Smooth muscle cell (in vitro differentiated cells): Measurements from ENCODE around the gene CXCL8. TPM values are rescaled to one million over a fixed set of nuclear protein-coding genes. Genes with fewer than 3 reads are reported as not detected.
A peak's percentile ranks its signal among the peaks of the same experiment; 100 is the strongest.

ENCODE experiments used
- DNase-seq: peaks from one replicate; lab custom pipeline; 2025; ENCODE audit not compliant: unreplicated experiment; lab: John Stamatoyannopoulos, UW
- H2AFZ ChIP-seq: fragments of 200-600 bp; sonication (generic); 2 replicates; pipeline ENCODE4 v1.6.0; 2016; ENCODE audit warnings: antibody characterized with exemption, low read depth, mild to moderate bottlenecking
- H3F3A ChIP-seq: fragments of 200-600 bp; sonication (generic); 2 replicates; pipeline ENCODE4 v1.6.0; 2017; ENCODE audit warnings: antibody characterized with exemption, low read depth
- H3K27ac ChIP-seq: fragments of 200-600 bp; sonication (generic); 2 replicates; pipeline ENCODE4 v1.5.1; 2016; ENCODE audit warnings: low read depth, mild to moderate bottlenecking
- H3K27me3 ChIP-seq: fragments of 200-600 bp; sonication (generic); 2 replicates; pipeline ENCODE4 v1.6.1; 2016; ENCODE audit warnings: low read depth, mild to moderate bottlenecking
- H3K36me3 ChIP-seq: fragments of 200-600 bp; sonication (generic); 2 replicates; pipeline ENCODE4 v1.5.1; 2016; ENCODE audit warnings: low read depth
- H3K4me1 ChIP-seq: fragments of 200-600 bp; sonication (generic); 2 replicates; pipeline ENCODE4 v1.5.1; 2016; ENCODE audit warnings: low read depth
- H3K4me2 ChIP-seq: fragments of 200-600 bp; sonication (generic); 2 replicates; pipeline ENCODE4 v1.6.0; 2016; ENCODE audit warnings: mild to moderate bottlenecking
- H3K4me3 ChIP-seq: fragments of 200-600 bp; sonication (generic); 2 replicates; pipeline ENCODE4 v1.5.1; 2016; ENCODE audit warnings: mild to moderate bottlenecking
- H3K79me2 ChIP-seq: fragments of 200-600 bp; sonication (generic); 2 replicates; pipeline ENCODE4 v1.6.0; 2016; ENCODE audit warnings: low read depth, mild to moderate bottlenecking
- H3K9ac ChIP-seq: fragments of 200-600 bp; sonication (generic); 2 replicates; pipeline ENCODE4 v1.6.0; 2016; ENCODE audit warnings: low read depth
- H3K9me3 ChIP-seq: fragments of 200-600 bp; sonication (generic); replicated peaks from 2 replicates; pipeline ENCODE4 v1.5.1; 2016; ENCODE audit warnings: low read depth
- H4K20me1 ChIP-seq: fragments of 200-600 bp; sonication (generic); 2 replicates; pipeline ENCODE4 v1.6.0; 2016; ENCODE audit warnings: low read depth
- CTCF ChIP-seq: fragments of 200-600 bp; sonication (generic); IDR thresholded peaks from 2 replicates; pipeline ENCODE4 v1.5.1; 2017; ENCODE audit warnings: borderline replicate concordance, mild to moderate bottlenecking, antibody characterized with exemption; ENCODE audit not compliant: insufficient read depth, poor library complexity, severe bottlenecking
- WGBS: methylation state at CpG from one replicate; pipeline ENCODE4 v1.1.7; 2016; ENCODE audit warnings: low lambda C conversion rate; 5-methylcytosine and 5-hydroxymethylcytosine counted together
- polyA plus RNA-seq: library from polyadenylated mRNA; unstranded; fragments of >200 nt; fragmentation: Nextera tagmentation; extraction: Ambion mirVana; gene quantifications from 2 replicates; pipeline ENCODE4 v1.2.1, GENCODE V29; 2016
- total RNA-seq: library from RNA; depleted of rRNA; stranded (reverse); fragments of >200 nt; gene quantifications from 2 replicates; pipeline ENCODE4 v1.2.3, GENCODE V29; 2014

The CXCL8 gene
- total and polyA plus RNA-seq, 2 experiments from 2014 or later = 8.7 to 37.9 TPM

DNA sequence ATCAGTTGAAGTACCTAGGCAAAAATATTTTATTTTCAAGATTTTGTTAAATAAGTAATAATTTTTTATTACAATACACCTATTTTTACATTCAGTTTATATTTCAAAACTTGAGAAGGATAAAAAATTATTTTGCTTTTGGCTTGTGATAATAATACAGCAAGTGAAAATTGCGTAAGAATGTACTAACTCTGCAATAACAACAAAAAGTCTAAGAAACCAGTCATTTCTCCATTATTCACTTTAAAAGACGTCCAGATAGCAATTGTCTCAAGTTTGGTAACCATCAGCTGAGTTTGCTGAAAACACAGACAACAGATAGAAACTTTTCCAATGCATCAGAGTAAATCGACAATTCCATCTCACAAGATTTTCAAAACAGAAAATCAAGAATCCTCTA is 12.1 kb downstream of the CXCL8 start:
- H3K79me2 ChIP-seq = no peaks in the 10 kb centered on the region
- no peaks in the 10 kb centered on the region for H3K36me3 ChIP-seq
- H3K9ac ChIP-seq = no peak overlapping the region
- no peaks in the 10 kb centered on the region for H3F3A ChIP-seq
- H3K27ac ChIP-seq = no peak overlapping the region
- TF ChIP-seq CTCF = no peak
- no peaks in the 10 kb centered on the region for H4K20me1 ChIP-seq
- H3K9me3 ChIP-seq = no peaks in the 10 kb centered on the region
- no peak overlapping the region for H3K4me3 ChIP-seq
- peaks cover 8% of the 10 kb centered on the region for H3K27me3 ChIP-seq
- WGBS = 84% methylated on average over 3 of the region's 3 CpGs
- H2AFZ ChIP-seq = peak overlapping the region; percentile 3
- H3K4me2 ChIP-seq = no peak overlapping the region
- no peak for DNase-seq
- no peaks in the 10 kb centered on the region for H3K4me1 ChIP-seq

DNA sequence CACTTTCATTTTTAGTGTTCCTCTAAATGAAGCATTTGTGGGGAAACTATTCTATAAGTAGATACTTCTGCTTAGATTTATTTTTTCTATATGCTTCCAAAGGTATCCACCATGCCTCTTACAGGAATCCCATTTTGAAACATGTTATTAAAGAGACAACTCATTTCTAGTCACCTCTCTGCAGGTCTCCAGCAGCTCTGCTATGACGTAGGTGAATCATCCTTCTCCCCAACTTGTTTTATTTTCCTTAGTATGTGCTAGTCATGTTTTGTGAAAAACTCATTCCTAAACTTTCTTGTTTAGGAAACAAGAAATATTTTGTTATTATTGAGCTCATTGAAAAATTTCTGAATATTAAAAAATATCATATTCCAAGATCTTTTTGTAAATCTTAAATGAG is 12.8 kb downstream of the CXCL8 start:
- Histone ChIP-seq H3K4me3 (no peak overlapping the region), H4K20me1 (no peaks in the 10 kb centered on the region), H3K27ac (no peak overlapping the region), H2AFZ (peak overlapping the region; percentile 14), H3F3A (no peaks in the 10 kb centered on the region), H3K36me3 (no peaks in the 10 kb centered on the region), H3K79me2 (no peaks in the 10 kb centered on the region), H3K4me2 (no peak overlapping the region), H3K4me1 (no peaks in the 10 kb centered on the region), H3K9ac (no peak overlapping the region), H3K27me3 (peaks cover 8% of the 10 kb centered on the region), H3K9me3 (no peaks in the 10 kb centered on the region)
- 71% methylated on average over 1 of the region's 1 CpG for WGBS
- DNase-seq = no peak
- no peak for TF ChIP-seq CTCF

DNA sequence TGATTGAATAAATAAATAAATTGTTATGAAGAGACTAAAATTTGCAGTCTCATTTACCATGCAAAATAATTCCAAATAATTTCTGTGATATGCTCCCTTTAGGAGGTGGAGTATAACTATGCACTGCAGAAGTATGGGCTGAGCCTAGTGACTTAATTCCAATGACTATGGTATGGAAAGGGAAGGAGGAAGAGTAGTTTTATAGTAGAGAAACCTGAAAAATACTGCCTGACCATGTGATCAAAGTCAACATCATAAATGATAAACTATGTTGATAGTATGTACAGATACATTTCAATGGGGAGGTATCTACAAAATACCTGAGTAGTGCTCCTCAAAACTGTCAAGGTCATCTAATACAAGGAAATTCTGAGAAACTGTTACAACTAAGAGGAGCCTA is 14.6 kb downstream of the CXCL8 start:
- Histone ChIP-seq H3K9ac (no peak overlapping the region), H3K27ac (no peak overlapping the region), H3K4me2 (no peak overlapping the region), H3K9me3 (no peaks in the 10 kb centered on the region), H3K4me1 (no peaks in the 10 kb centered on the region), H3K4me3 (no peak overlapping the region), H3K27me3 (no peaks in the 10 kb centered on the region), H3F3A (no peaks in the 10 kb centered on the region), H3K36me3 (no peaks in the 10 kb centered on the region), H2AFZ (no peak overlapping the region), H3K79me2 (no peaks in the 10 kb centered on the region), H4K20me1 (no peaks in the 10 kb centered on the region)
- DNase-seq = no peak
- TF ChIP-seq CTCF = no peak

DNA sequence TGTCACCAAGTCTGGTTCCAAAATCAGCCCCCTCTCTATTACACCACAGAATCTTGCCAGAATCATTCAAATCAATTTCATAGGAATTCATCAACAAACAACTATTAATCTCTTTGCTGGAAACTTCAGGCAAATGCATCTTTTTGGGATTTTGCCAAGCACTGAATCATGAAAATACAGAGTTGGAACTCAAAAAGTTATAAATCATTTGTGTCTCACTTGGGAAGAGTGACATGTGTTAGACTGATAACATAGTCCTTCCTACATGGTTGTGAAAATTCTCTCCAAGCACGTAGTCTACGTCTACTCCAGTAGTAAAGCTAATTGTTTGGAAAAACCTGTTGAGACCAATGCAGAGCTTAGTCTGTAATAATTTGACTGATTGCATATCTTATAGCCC is 19.0 kb downstream of the CXCL8 start:
- H2AFZ ChIP-seq = no peak overlapping the region
- no peak for TF ChIP-seq CTCF
- H3K9me3 ChIP-seq = no peaks in the 10 kb centered on the region
- H3K79me2 ChIP-seq = no peaks in the 10 kb centered on the region
- H4K20me1 ChIP-seq = no peaks in the 10 kb centered on the region
- WGBS = 58% methylated on average over 2 of the region's 2 CpGs
- no peak overlapping the region for H3K9ac ChIP-seq
- no peak for DNase-seq
- H3F3A ChIP-seq = no peaks in the 10 kb centered on the region
- no peaks in the 10 kb centered on the region for H3K36me3 ChIP-seq
- no peaks in the 10 kb centered on the region for H3K4me1 ChIP-seq
- no peak overlapping the region for H3K4me2 ChIP-seq
- H3K27ac ChIP-seq = no peak overlapping the region
- H3K4me3 ChIP-seq = no peak overlapping the region
- no peaks in the 10 kb centered on the region for H3K27me3 ChIP-seq
